Measurements from ENCODE around the gene SLC9A3.

DNA sequence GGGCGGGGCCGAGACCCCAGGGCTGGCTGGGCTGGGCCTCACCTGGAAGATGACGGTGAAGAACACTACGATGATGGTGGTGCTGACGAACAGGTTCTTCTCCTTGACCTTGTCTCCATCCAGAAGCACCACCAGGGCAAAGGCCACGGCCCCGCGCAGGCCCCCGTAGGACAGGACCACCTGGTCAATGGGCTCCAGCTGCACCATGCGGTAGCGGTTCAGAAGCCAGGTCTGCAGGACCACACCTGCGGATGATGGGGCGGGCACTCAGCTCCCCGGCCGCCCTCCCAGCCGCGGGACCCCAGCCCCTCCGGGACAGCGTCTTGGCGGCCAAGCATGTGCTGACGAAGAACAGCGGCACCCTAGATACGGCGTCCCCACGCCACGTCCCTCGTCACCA, 41.7 kb downstream of the SLC9A3 start:
- TF ChIP-seq CTCF (IDR thresholded peaks at IDR 0.05) (no peak), ZFX (IDR thresholded peaks at IDR 0.05; ENCODE audit: borderline replicate concordance) (no peak)

Data from 22Rv1 (cell line).